Upper lobe of left lung (tissue), 6 donors: ENCODE data around the gene SNTG2. TPM values are rescaled to one million over a fixed set of nuclear protein-coding genes. Genes with fewer than 3 reads are reported as not detected.

ENCODE experiments used
- ATAC-seq, 2 donors: fragments of 200-7000 bp; cut with Tn5 transposase; one replicate each; pipeline ENCODE4 v1.9.1; 2022; ENCODE audit warnings: mild to moderate bottlenecking in 2 of 2, moderate library complexity in 2 of 2; ENCODE audit not compliant: low FRiP score in 2 of 2
- DNase-seq, 2 donors: peaks; one replicate each; pipeline ENCODE4 v3.0.0-alpha.2; 2019 to 2020
- H3K27ac ChIP-seq, 4 donors: fragments of 200-600 bp; sonication (generic); one replicate each; pipeline ENCODE4 v1.5.1; 2016 to 2019
- H3K27me3 ChIP-seq, 4 donors: fragments of 200-600 bp; sonication (generic); one replicate each; pipeline ENCODE4 v1.5.1; 2017 to 2019
- H3K36me3 ChIP-seq, 4 donors: fragments of 200-600 bp; sonication (generic); one replicate each; pipeline ENCODE4 v1.5.1; 2016 to 2019
- H3K4me1 ChIP-seq, 4 donors: fragments of 200-600 bp; sonication (generic); one replicate each; pipeline ENCODE4 v1.5.1; 2018 to 2019
- H3K4me3 ChIP-seq, 4 donors: fragments of 200-600 bp; sonication (generic); one replicate each; pipeline ENCODE4 v1.5.1; 2017 to 2019; ENCODE audit warnings: mild to moderate bottlenecking in 2 of 4, moderate library complexity in 1 of 4
- H3K9me3 ChIP-seq, 4 donors: fragments of 200-600 bp; sonication (generic); one replicate each; pipeline ENCODE4 v1.5.1; 2018 to 2019
- EP300 ChIP-seq, 4 donors: sonication (generic); formaldehyde crosslinking; IDR thresholded peaks; one replicate each; pipeline ENCODE4 v1.5.1; 2017; ENCODE audit warnings: antibody characterized with exemption in 4 of 4, control low read depth in 2 of 4
- POLR2A ChIP-seq, 4 donors: fragments of 450-650 bp; IDR thresholded peaks; one replicate each; pipeline ENCODE4 v1.5.1; 2016 to 2017; ENCODE audit warnings: antibody characterized with exemption in 4 of 4, mild to moderate bottlenecking in 2 of 4
- POLR2AphosphoS5 ChIP-seq, 2 donors: sonication (generic); formaldehyde crosslinking; IDR thresholded peaks; one replicate each; pipeline ENCODE4 v1.5.1; 2017; ENCODE audit warnings: antibody characterized with exemption in 2 of 2
- WGBS, 2 donors: methylation state at CpG; one replicate each; pipeline ENCODE4 v1.1.5; 2017 to 2018; 5-methylcytosine and 5-hydroxymethylcytosine counted together
- total RNA-seq, 6 donors: library from RNA; depleted of rRNA in 4 of 6; stranded (reverse); fragments of >200 nt in 4 of 6; gene quantifications; one replicate each; pipeline versions ENCODE4 v1.1.0 to v1.2.1, GENCODE V29; 2016 to 2021
- TF ChIP-seq, protein P1 (sequence below), 6 experiments: fragments of 450-650 bp in 4 of 6; fragments of 200-600 bp in 2 of 6; sonication (generic) in 2 of 6; IDR thresholded peaks; one replicate each; pipeline ENCODE4 v1.5.1; 2016 to 2019; ENCODE audit warnings: antibody characterized with exemption in 6 of 6
- donor health status: DM: no; HTN: no; CAD: no; lungs with moderate emphysema.
- donor health status: DM: no; HTN: yes; CAD: no; lungs with severe emphysema.

Gene SNTG2
- total RNA-seq, 6 donors from 2014 or later: 1.1 to 13.6 (median 3.0) TPM

DNA sequence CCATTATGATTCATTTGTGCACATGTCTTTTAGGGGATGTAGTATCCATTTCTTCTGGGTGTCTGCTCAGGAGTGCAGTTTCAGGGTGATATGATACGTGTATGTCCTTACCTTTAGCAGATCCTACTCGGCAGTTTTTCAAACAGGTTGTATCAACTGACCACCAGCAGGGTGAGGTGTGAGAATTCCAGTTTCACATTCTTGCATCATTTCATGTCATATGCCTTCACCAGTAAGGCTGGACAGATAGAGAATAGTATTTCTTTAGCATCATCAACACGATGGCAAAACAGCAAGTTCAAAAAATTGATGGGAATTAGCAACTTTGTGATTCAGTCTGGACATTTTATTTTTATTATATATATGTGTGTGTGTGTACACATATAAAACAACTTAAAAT, 232.7 kb downstream of the SNTG2 start:
- 90 to 99% methylated on average over 3 of the region's 3 CpGs for WGBS, 2 donors
- Histone ChIP-seq H3K27me3 (no peaks in the 10 kb centered on the region), H3K36me3 (no peaks in the 10 kb centered on the region), H3K27ac (no peak overlapping the region), H3K4me1 (no peaks in the 10 kb centered on the region), H3K4me3 (no peak overlapping the region), H3K9me3 (peaks cover 0 to 6% (median 0%) of the 10 kb centered on the region in 4 donors)
- DNase-seq: no peak
- TF ChIP-seq EP300 (IDR thresholded peaks at IDR 0.05) (no peak), POLR2A (IDR thresholded peaks at IDR 0.05) (no peak)
- TF ChIP-seq, protein P1, sequence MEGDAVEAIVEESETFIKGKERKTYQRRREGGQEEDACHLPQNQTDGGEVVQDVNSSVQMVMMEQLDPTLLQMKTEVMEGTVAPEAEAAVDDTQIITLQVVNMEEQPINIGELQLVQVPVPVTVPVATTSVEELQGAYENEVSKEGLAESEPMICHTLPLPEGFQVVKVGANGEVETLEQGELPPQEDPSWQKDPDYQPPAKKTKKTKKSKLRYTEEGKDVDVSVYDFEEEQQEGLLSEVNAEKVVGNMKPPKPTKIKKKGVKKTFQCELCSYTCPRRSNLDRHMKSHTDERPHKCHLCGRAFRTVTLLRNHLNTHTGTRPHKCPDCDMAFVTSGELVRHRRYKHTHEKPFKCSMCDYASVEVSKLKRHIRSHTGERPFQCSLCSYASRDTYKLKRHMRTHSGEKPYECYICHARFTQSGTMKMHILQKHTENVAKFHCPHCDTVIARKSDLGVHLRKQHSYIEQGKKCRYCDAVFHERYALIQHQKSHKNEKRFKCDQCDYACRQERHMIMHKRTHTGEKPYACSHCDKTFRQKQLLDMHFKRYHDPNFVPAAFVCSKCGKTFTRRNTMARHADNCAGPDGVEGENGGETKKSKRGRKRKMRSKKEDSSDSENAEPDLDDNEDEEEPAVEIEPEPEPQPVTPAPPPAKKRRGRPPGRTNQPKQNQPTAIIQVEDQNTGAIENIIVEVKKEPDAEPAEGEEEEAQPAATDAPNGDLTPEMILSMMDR (IDR thresholded peaks at IDR 0.05): no peak
- no peak for ATAC-seq

GRCh38 chr2:1186421-1186820, 235.8 kb downstream of the SNTG2 start:
- DNase-seq (no peak), ATAC-seq (no peak)
- Histone ChIP-seq H3K9me3 (peaks cover 0 to 6% (median 0%) of the 10 kb centered on the region in 4 donors), H3K27me3 (no peaks in the 10 kb centered on the region), H3K4me1 (no peaks in the 10 kb centered on the region), H3K36me3 (no peaks in the 10 kb centered on the region), H3K4me3 (no peak overlapping the region), H3K27ac (no peak overlapping the region)
- TF ChIP-seq EP300 (IDR thresholded peaks at IDR 0.05) (no peak), POLR2AphosphoS5 (IDR thresholded peaks at IDR 0.05) (no peak), POLR2A (IDR thresholded peaks at IDR 0.05) (no peak)
- TF ChIP-seq, protein P1 (IDR thresholded peaks at IDR 0.05): no peak
- WGBS, 2 donors: 63 to 64% methylated on average over 2 of the region's 2 CpGs

DNA sequence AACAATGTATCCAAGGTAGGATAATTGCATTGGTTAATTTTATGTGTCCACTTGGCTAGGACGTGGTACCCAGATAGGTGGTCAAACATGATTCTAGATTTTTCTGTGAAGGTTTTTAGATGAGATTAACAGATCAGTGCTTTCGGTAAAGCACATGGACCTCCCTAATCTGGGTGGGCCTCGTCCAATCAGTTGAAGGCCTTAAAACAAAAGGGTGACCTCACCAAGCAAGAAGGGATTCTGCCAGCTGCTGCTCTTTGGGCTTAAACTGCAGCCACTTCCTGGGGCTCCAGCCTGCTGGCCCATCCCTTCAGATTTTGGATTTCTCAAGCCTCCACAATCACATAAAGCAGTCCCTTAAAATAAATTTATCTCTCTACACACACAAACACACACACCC, 236.5 kb downstream of the SNTG2 start:
- Histone ChIP-seq H3K36me3 (no peaks in the 10 kb centered on the region), H3K9me3 (peaks cover 0 to 6% (median 0%) of the 10 kb centered on the region in 4 donors), H3K27ac (no peak overlapping the region), H3K4me1 (no peaks in the 10 kb centered on the region), H3K27me3 (no peaks in the 10 kb centered on the region), H3K4me3 (no peak overlapping the region)
- ATAC-seq (no peak), DNase-seq (no peak)
- 77 to 100% methylated on average over 2 to 3 of the region's 3 CpGs for WGBS, 2 donors
- TF ChIP-seq, protein P1 (IDR thresholded peaks at IDR 0.05): no peak
- TF ChIP-seq POLR2A (IDR thresholded peaks at IDR 0.05): no peak
- TF ChIP-seq EP300 (IDR thresholded peaks at IDR 0.05): no peak
- no peak for TF ChIP-seq POLR2AphosphoS5 (IDR thresholded peaks at IDR 0.05)

DNA sequence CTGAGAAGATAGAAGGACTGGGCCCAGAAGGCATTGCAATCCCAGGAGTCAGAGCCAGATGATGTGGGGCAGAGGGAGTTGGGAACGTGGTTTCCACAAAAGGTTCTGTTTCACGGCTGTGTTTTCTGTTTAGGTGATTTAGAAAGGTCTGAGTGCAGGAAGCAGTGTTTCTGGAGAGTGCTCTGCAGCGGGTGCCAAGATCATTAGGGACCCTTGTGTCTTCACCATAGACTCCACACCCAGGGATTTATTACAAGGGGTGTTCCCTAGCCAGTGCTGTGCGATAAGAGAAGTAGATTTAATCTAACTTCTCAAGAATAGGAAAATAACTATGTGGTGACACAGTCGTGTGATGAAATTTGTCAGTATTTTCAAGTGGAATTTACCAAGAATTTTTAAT, 241.5 kb downstream of the SNTG2 start:
- no peak for TF ChIP-seq POLR2A (IDR thresholded peaks at IDR 0.05)
- TF ChIP-seq EP300 (IDR thresholded peaks at IDR 0.05): no peak
- no peak for TF ChIP-seq POLR2AphosphoS5 (IDR thresholded peaks at IDR 0.05)
- TF ChIP-seq, protein P1 (IDR thresholded peaks at IDR 0.05): no peak
- no peak for DNase-seq
- Histone ChIP-seq H3K4me3 (no peak overlapping the region), H3K4me1 (no peaks in the 10 kb centered on the region), H3K27me3 (no peaks in the 10 kb centered on the region), H3K9me3 (peaks cover 6 to 10% (median 8%) of the 10 kb centered on the region in 4 donors), H3K27ac (no peak overlapping the region), H3K36me3 (no peaks in the 10 kb centered on the region)
- ATAC-seq: no peak
- whole genome bisulfite sequencing, 2 donors: 70 to 75% methylated on average over 5 of the region's 5 CpGs

- Histone ChIP-seq H3K36me3 (no peaks in the 10 kb centered on the region), H3K4me3 (no peak overlapping the region), H3K27me3 (no peaks in the 10 kb centered on the region), H3K4me1 (no peaks in the 10 kb centered on the region), H3K27ac (no peak overlapping the region), H3K9me3 (peaks cover 6 to 10% (median 8%) of the 10 kb centered on the region in 4 donors)
- TF ChIP-seq POLR2A (IDR thresholded peaks at IDR 0.05): no peak
- TF ChIP-seq EP300 (IDR thresholded peaks at IDR 0.05): no peak
- no peak for TF ChIP-seq POLR2AphosphoS5 (IDR thresholded peaks at IDR 0.05)
- TF ChIP-seq, protein P1 (IDR thresholded peaks at IDR 0.05): no peak
- DNase-seq (no peak), ATAC-seq (no peak)
- 61 to 74% methylated on average over 2 of the region's 2 CpGs for WGBS, 2 donors
Measured at GRCh38 chr2:1193801-1194200, 243.2 kb downstream of the SNTG2 start.
